HG02970 (cell line): Measurements from ENCODE around the gene OR9A4.
"Not testable (repeated sequence)": the region's sequence is repeated elsewhere in the genome, so short reads cannot be mapped to it uniquely, and the experiment has no call there.

Experiments used
- ATAC-seq: cut with Tn5 transposase; IDR thresholded peaks from one replicate; pipeline ENCODE4 v1.9.1; 2021; ENCODE audit warnings: mild to moderate bottlenecking, moderate library complexity, moderate number of reproducible peaks; ENCODE audit not compliant: unreplicated experiment, low FRiP score

Gene OR9A4

GRCh38 chr7:141916099-141916498 lies at the start of gene OR9A4:
OR9A4 (plus strand) TSS chr7:141916399; CDS start chr7:141918876, 2,477 bp downstream.
- ATAC-seq: no peak

GRCh38 chr7:141866974-141867373 lies 49.2 kb upstream of the OR9A4 start:
- no peak for ATAC-seq

- ATAC-seq: no peak
Observed at GRCh38 chr7:141872931-141873330, 43.3 kb upstream of the OR9A4 start.

- no peak for ATAC-seq
Observed at GRCh38 chr7:141874787-141875186, 41.4 kb upstream of the OR9A4 start.

- no peak for ATAC-seq
Observed at GRCh38 chr7:141875453-141875852, 40.7 kb upstream of the OR9A4 start.

GRCh38 chr7:141876371-141876770 lies 39.8 kb upstream of the OR9A4 start:
- ATAC-seq: no peak

- no peak for ATAC-seq
Observed at GRCh38 chr7:141877365-141877764, 38.8 kb upstream of the OR9A4 start.

GRCh38 chr7:141880960-141881359 lies 35.2 kb upstream of the OR9A4 start:
- ATAC-seq: no peak

GRCh38 chr7:141884539-141885225 lies 31.5 kb upstream of the OR9A4 start:
- peak; percentile 48 for ATAC-seq

GRCh38 chr7:141889321-141889720 lies 26.9 kb upstream of the OR9A4 start:
- no peak for ATAC-seq

GRCh38 chr7:141891336-141891735 lies 24.9 kb upstream of the OR9A4 start:
- no peak for ATAC-seq

GRCh38 chr7:141899366-141899765 lies 16.8 kb upstream of the OR9A4 start:
- ATAC-seq: not testable (repeated sequence)

- ATAC-seq: no peak
Observed at GRCh38 chr7:141906285-141906684, 9.9 kb upstream of the OR9A4 start.

- no peak for ATAC-seq
Observed at GRCh38 chr7:141911391-141911790, 4.8 kb upstream of the OR9A4 start.

- ATAC-seq: no peak
Observed at GRCh38 chr7:141915565-141915964, 634 bp upstream of the OR9A4 start.

- no peak for ATAC-seq
Observed at GRCh38 chr7:141920281-141920680, 4.1 kb downstream of the OR9A4 start.

GRCh38 chr7:141928146-141928844 lies 12.1 kb downstream of the OR9A4 start:
- no peak for ATAC-seq

GRCh38 chr7:141928845-141929195 lies 12.6 kb downstream of the OR9A4 start:
- ATAC-seq: no peak

GRCh38 chr7:141930211-141930610 lies 14.0 kb downstream of the OR9A4 start:
- no peak for ATAC-seq

- ATAC-seq: no peak
Observed at GRCh38 chr7:141941075-141941474, 24.9 kb downstream of the OR9A4 start.

- ATAC-seq: no peak
Observed at GRCh38 chr7:141943846-141944245, 27.6 kb downstream of the OR9A4 start.

- no peak for ATAC-seq
Observed at GRCh38 chr7:141944811-141945210, 28.6 kb downstream of the OR9A4 start.
